HFFc6 (cell line): ENCODE data around the gene KLHL6. TPM values are rescaled to one million over a fixed set of nuclear protein-coding genes. Genes with fewer than 3 reads are reported as not detected.

Experiments used
- DNase-seq: peaks from one replicate; pipeline ENCODE4 v3.0.0-alpha.2; 2018
- H3K27ac Mint-ChIP-seq: 2 replicates; pipeline ENCODE4 v1.8.0; 2020; ENCODE audit warnings: mild to moderate bottlenecking, mixed read lengths
- H3K27me3 Mint-ChIP-seq: 2 replicates; pipeline ENCODE4 v1.8.0; 2021; ENCODE audit warnings: mild to moderate bottlenecking, moderate library complexity, mixed read lengths; ENCODE audit not compliant: insufficient read depth
- H3K36me3 Mint-ChIP-seq: 2 replicates; pipeline ENCODE4 v1.8.0; 2021; ENCODE audit warnings: low read depth, mixed read lengths
- H3K4me1 Mint-ChIP-seq: 2 replicates; pipeline ENCODE4 v1.8.0; 2020; ENCODE audit warnings: low read depth, mixed read lengths
- H3K4me3 Mint-ChIP-seq: 2 replicates; pipeline ENCODE4 v1.8.0; 2020; ENCODE audit warnings: mild to moderate bottlenecking, moderate library complexity, mixed read lengths
- H3K9me3 Mint-ChIP-seq: 2 replicates; pipeline ENCODE4 v1.8.0; 2020; ENCODE audit warnings: mild to moderate bottlenecking, mixed read lengths
- total RNA-seq, 6 experiments: library from RNA; stranded (reverse); fragmentation: NEBNext Ultra II Directional; extraction: Animal tissue kit (Norgen Biotek cat#: 25700); gene quantifications; 2 replicates in 1 of 6; 3 replicates in 5 of 6; pipeline ENCODE4 v1.2.3, GENCODE V29; 2021
- TF ChIP-seq, protein P1 (sequence below): fragments of 200-600 bp; sonication (generic); IDR thresholded peaks from 2 replicates; pipeline ENCODE4 v1.5.0; 2021; ENCODE audit warnings: antibody characterized with exemption, mild to moderate bottlenecking

KLHL6 gene
- total RNA-seq, 6 experiments from 2014 or later, result not detected

DNA sequence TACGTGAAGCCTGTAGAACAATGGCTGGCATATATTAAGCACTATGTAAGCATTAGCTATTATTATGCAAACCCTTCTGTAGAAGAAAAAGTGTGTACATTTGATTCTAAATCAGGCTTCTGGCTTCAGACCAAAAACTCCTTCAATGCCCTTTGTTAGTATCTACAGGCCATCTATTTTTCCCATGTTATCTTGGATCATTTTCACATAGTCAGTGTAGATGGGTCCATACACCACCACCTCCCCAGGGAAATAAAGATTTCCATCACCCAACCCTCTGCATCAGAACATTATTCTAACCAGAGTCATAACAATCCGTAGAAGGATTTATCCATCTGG lies 8.0 kb upstream of the KLHL6 start:
- Mint-ChIP-seq H3K36me3 (no peaks in the 10 kb centered on the region), H3K9me3 (no peaks in the 10 kb centered on the region), H3K4me3 (no peak overlapping the region), H3K4me1 (no peaks in the 10 kb centered on the region), H3K27me3 (peaks cover 21% of the 10 kb centered on the region), H3K27ac (no peak overlapping the region)
- TF ChIP-seq, protein P1, sequence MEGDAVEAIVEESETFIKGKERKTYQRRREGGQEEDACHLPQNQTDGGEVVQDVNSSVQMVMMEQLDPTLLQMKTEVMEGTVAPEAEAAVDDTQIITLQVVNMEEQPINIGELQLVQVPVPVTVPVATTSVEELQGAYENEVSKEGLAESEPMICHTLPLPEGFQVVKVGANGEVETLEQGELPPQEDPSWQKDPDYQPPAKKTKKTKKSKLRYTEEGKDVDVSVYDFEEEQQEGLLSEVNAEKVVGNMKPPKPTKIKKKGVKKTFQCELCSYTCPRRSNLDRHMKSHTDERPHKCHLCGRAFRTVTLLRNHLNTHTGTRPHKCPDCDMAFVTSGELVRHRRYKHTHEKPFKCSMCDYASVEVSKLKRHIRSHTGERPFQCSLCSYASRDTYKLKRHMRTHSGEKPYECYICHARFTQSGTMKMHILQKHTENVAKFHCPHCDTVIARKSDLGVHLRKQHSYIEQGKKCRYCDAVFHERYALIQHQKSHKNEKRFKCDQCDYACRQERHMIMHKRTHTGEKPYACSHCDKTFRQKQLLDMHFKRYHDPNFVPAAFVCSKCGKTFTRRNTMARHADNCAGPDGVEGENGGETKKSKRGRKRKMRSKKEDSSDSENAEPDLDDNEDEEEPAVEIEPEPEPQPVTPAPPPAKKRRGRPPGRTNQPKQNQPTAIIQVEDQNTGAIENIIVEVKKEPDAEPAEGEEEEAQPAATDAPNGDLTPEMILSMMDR, result no peak
- DNase-seq, result no peak

DNA sequence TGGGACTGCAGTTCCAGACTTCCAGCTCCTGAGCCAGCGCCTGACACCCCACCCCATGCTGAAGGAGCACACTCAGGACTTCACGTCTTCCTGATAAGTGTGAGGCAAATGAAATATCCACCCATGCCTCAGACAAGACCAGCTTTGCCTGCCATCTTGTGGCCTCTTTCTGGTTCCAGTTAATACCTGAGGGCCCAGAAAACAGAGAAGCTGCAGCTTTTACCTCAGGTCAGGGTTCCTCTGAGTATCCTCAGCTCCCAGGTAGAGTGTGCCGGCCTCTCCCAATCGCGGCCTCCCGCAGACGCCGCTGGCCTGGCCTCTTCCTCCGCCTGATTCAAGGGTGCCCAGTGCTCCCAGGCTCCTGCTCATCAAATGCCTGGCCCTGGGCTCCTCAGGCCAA lies 5.1 kb upstream of the KLHL6 start:
- H3K36me3 Mint-ChIP-seq, result no peaks in the 10 kb centered on the region
- DNase-seq, result no peak
- H3K4me3 Mint-ChIP-seq, result no peak overlapping the region
- H3K4me1 Mint-ChIP-seq, result no peaks in the 10 kb centered on the region
- no peaks in the 10 kb centered on the region for H3K9me3 Mint-ChIP-seq
- H3K27ac Mint-ChIP-seq, result no peak overlapping the region
- H3K27me3 Mint-ChIP-seq, result peaks cover 19% of the 10 kb centered on the region
- TF ChIP-seq, protein P1, result peak; percentile 51; the same call in 1 of the 2 replicates

DNA sequence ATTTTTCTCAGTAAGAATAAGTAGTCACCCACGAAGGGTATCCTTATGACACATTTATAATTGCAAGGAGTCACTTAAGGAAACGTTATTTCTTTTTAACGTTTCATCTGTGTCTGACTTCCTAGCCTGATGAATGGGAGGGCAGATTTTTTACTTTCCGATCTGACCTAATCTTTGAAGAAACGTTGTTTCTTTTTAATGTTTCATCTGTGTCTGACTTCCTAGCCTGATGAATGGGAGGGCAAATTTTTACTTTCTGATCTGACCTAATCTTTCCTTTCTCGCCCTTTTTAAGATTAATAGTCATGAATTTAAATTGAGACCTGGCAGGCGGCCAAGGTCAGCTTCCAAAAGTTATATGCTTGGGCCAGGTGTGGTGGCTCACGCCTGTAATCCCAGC lies 3.0 kb upstream of the KLHL6 start:
- no peak overlapping the region for H3K27ac Mint-ChIP-seq

DNA sequence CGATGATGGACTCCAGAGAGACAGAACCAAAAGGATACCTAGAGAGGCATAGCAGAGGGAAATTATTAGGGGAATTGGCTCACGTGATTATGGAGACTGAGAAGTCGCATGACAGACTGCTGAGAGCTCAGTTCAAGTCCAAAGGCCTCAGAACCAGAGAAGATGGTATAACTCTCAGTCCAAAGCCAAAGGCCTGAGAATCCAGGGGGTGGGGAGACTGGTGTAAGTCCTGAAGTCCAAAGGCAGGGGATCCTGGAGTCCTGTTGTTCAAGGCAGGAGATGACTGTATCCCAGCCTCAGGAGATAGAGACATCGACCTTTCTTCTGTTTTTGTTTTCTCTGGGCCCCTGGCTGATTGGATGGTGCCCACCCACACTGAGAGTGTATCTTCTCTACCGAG lies 1.2 kb upstream of the KLHL6 start:
- Mint-ChIP-seq H3K4me1 (peaks cover 13% of the 10 kb centered on the region), H3K27ac (no peak overlapping the region)
- TF ChIP-seq, protein P1, result no peak

More for the DNA sequence above, 3.0 kb upstream of the KLHL6 start:
- Mint-ChIP-seq H3K27me3 (peaks cover 21% of the 10 kb centered on the region), H3K4me3 (no peak overlapping the region), H3K9me3 (no peaks in the 10 kb centered on the region), H3K4me1 (peaks cover 4% of the 10 kb centered on the region; the same call in 1 of the 2 replicates), H3K36me3 (no peaks in the 10 kb centered on the region)
- TF ChIP-seq, protein P1, result no peak
- no peak for DNase-seq

DNA sequence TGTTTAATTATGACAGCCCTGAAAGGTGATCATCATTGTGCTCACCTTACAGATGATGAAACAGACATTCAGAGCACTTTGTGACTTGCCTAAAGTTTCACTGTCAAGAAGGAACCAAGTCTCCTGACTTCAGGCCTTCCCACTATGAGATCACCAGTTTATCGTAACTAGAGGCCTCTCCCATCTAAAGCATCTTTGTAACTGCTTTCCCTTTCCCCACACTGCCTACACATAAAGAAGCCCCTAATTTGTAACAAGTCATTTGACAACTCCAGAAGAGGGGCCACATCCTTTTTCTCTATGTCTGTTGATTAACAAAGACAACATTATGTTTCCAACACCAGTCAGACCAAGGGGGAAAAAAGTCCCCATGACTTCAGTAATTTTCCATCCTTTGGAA lies 1.1 kb downstream of the KLHL6 start:
- DNase-seq, result no peak
- H3K27me3 Mint-ChIP-seq, result peaks cover 21% of the 10 kb centered on the region
- peaks cover 13% of the 10 kb centered on the region for H3K4me1 Mint-ChIP-seq
- H3K9me3 Mint-ChIP-seq, result no peaks in the 10 kb centered on the region
- no peak overlapping the region for H3K27ac Mint-ChIP-seq
- TF ChIP-seq, protein P1, result no peak
- no peak overlapping the region for H3K4me3 Mint-ChIP-seq
- no peaks in the 10 kb centered on the region for H3K36me3 Mint-ChIP-seq

More for the DNA sequence above, 1.2 kb upstream of the KLHL6 start:
- H3K27me3 Mint-ChIP-seq, result peaks cover 21% of the 10 kb centered on the region
- H3K36me3 Mint-ChIP-seq, result no peaks in the 10 kb centered on the region
- H3K4me3 Mint-ChIP-seq, result no peak overlapping the region
- H3K9me3 Mint-ChIP-seq, result no peaks in the 10 kb centered on the region
- no peak for DNase-seq
